HepG2 (cell line): ENCODE data around the gene CYSRT1. TPM values are rescaled to one million over a fixed set of nuclear protein-coding genes. Genes with fewer than 3 reads are reported as not detected.

ENCODE experiments used
- CBX5 ChIP-seq: sonication (generic); formaldehyde crosslinking; IDR thresholded peaks from 2 replicates; pipeline ENCODE4 v1.4.0; 2020; ENCODE audit warnings: missing genetic modification reagents, borderline replicate concordance
- HNF1A ChIP-seq, 2 experiments: sonication (generic) in 1 of 2; formaldehyde crosslinking in 1 of 2; IDR thresholded peaks; 2 replicates each; pipeline versions ENCODE4 v1.4.0 to v1.6.1; 2016 to 2020; ENCODE audit warnings: borderline replicate concordance in 1 of 2, low read depth in 1 of 2, mild to moderate bottlenecking in 1 of 2, missing genetic modification reagents in 1 of 2
- NBN ChIP-seq: fragments of 450-650 bp; conservative IDR thresholded peaks from 2 replicates; pipeline ENCODE4 v1.6.1; 2017
- RBFOX2 ChIP-seq: fragments of 200-400 bp; formaldehyde crosslinking; IDR thresholded peaks from 2 replicates; pipeline ENCODE4 v1.6.1; 2017; ENCODE audit warnings: low read depth, mild to moderate bottlenecking, low read length
- RFX3 ChIP-seq: IDR thresholded peaks from 2 replicates; pipeline ENCODE4 v1.6.1; 2016; ENCODE audit warnings: missing biosample characterization, missing genetic modification reagents
- SOX13 ChIP-seq, 3 experiments: fragments of 450-650 bp in 1 of 3; sonication (generic) in 1 of 3; formaldehyde crosslinking in 1 of 3; IDR thresholded peaks in 2 of 3; conservative IDR thresholded peaks in 1 of 3; 2 replicates each; pipeline versions ENCODE4 v1.5.0 to v1.6.1; 2016 to 2020; ENCODE audit warnings: antibody characterized with exemption in 1 of 3, mild to moderate bottlenecking in 1 of 3, missing compliant biosample characterization in 1 of 3, missing genetic modification reagents in 1 of 3, moderate library complexity in 1 of 3
- SOX6 ChIP-seq, 2 experiments: fragments of 450-650 bp in 1 of 2; sonication (generic) in 1 of 2; formaldehyde crosslinking in 1 of 2; IDR thresholded peaks; 2 replicates each; pipeline versions ENCODE4 v1.4.0 to v1.6.1; 2017 to 2020; ENCODE audit warnings: antibody characterized with exemption in 1 of 2, mild to moderate bottlenecking in 1 of 2, missing genetic modification reagents in 1 of 2
- TRAFD1 ChIP-seq: sonication (generic); formaldehyde crosslinking; IDR thresholded peaks from 2 replicates; pipeline ENCODE4 v1.5.1; 2020; ENCODE audit warnings: missing genetic modification reagents, mild to moderate bottlenecking, borderline replicate concordance
- USF2 ChIP-seq, 2 experiments: sonication (generic) in 1 of 2; formaldehyde crosslinking in 1 of 2; IDR thresholded peaks; 2 replicates each; pipeline versions ENCODE4 v1.5.1 to v1.6.1; 2011 to 2020; ENCODE audit warnings: borderline replicate concordance in 1 of 2, low read depth in 1 of 2, low read length in 1 of 2, mild to moderate bottlenecking in 1 of 2, missing genetic modification reagents in 1 of 2, moderate library complexity in 1 of 2
- ZNF383 ChIP-seq: sonication (generic); formaldehyde crosslinking; IDR thresholded peaks from 2 replicates; pipeline ENCODE4 v1.4.0; 2020; ENCODE audit warnings: missing genetic modification reagents, mild to moderate bottlenecking, borderline replicate concordance
- ZNF562 ChIP-seq: sonication (generic); formaldehyde crosslinking; IDR thresholded peaks from 2 replicates; pipeline ENCODE4 v1.8.0; 2022; ENCODE audit warnings: missing genetic modification reagents, borderline replicate concordance
- ZNF713 ChIP-seq: sonication (generic); formaldehyde crosslinking; IDR thresholded peaks from 2 replicates; pipeline ENCODE4 v1.4.0; 2020; ENCODE audit warnings: mild to moderate bottlenecking, missing genetic modification reagents
- ZNF772 ChIP-seq: sonication (generic); formaldehyde crosslinking; IDR thresholded peaks from 2 replicates; pipeline ENCODE4 v1.5.0; 2020; ENCODE audit warnings: mild to moderate bottlenecking, missing genetic modification reagents
- polyA plus RNA-seq, 8 experiments: library from polyadenylated mRNA; depleted of rRNA in 3 of 8; stranded (reverse) in 7 of 8; unstranded in 1 of 8; fragments of >200 nt; fragmentation: Illumina TruSeq in 4 of 8; extraction: Trizol in 4 of 8; gene quantifications; 2 replicates each; pipeline versions ENCODE4 v1.2.1 to v1.2.3, GENCODE V29; 2011 to 2016; ENCODE audit warnings: low read depth in 4 of 8, missing spikeins in 1 of 8, mixed read lengths in 1 of 8; ENCODE audit not compliant: insufficient read depth in 1 of 8
- total RNA-seq, 5 experiments: library from RNA; depleted of rRNA; stranded (reverse); fragments of >200 nt; fragmentation: Illumina TruSeq; extraction: Trizol; gene quantifications; 2 replicates each; pipeline ENCODE4 v1.2.3, GENCODE V29; 2016; ENCODE audit warnings: low read depth in 1 of 5

CYSRT1 gene
- total and polyA plus RNA-seq, 2 of the 13 experiments (the other 11 are each of a cell fraction or from before 2014, with no cell fraction given) = 1.5 to 2.1 TPM

- TF ChIP-seq HNF1A (IDR thresholded peaks at IDR 0.05; ENCODE audit: low read depth) (no peak), HNF1A (CRISPR knock-in tag; IDR thresholded peaks at IDR 0.05; ENCODE audit: borderline replicate concordance) (peak; percentile 17; the same call in 1 of the 2 replicates), USF2 (IDR thresholded peaks at IDR 0.05; ENCODE audit: low read depth, low read length) (no peak), USF2 (CRISPR knock-in tag; IDR thresholded peaks at IDR 0.05; ENCODE audit: borderline replicate concordance) (no peak), CBX5 (CRISPR knock-in tag) (no peak), SOX13 (IDR thresholded peaks at IDR 0.05) (no peak), SOX13 (CRISPR knock-in tag; conservative IDR thresholded peaks at IDR 0.05 in 1 of 2, IDR thresholded peaks at IDR 0.05 in 1 of 2) (0 out of 4 replicates have a peak, but pooled peaks of 1 of the 2 experiments have one; percentile 22), ZNF772 (CRISPR knock-in tag) (peak; percentile 74), RFX3 (CRISPR knock-in tag) (no peak), SOX6 (IDR thresholded peaks at IDR 0.05) (no peak), SOX6 (CRISPR knock-in tag; IDR thresholded peaks at IDR 0.05) (peak; percentile 40; the same call in 1 of the 2 replicates), ZNF562 (no peak), TRAFD1 (no peak), ZNF713 (CRISPR knock-in tag) (0 out of 2 replicates have a peak, but pooled peaks have one; percentile 79), ZNF383 (CRISPR knock-in tag) (peak; percentile 33; the same call in 1 of the 2 replicates), NBN (no peak), RBFOX2 (peak; percentile 60)
Observed at GRCh38 chr9:137217276-137218211, 7.4 kb upstream of the CYSRT1 start (continued).
